NCI-H1694 (cell line): ENCODE measurements around the gene ZNF215.
"Not testable (repeated sequence)": the region's sequence is repeated elsewhere in the genome, so short reads cannot be mapped to it uniquely, and the experiment has no call there.

Experiments used
- DNase-seq: peaks from one replicate; lab custom pipeline; 2025; lab: John Stamatoyannopoulos, UW

Gene ZNF215

DNA sequence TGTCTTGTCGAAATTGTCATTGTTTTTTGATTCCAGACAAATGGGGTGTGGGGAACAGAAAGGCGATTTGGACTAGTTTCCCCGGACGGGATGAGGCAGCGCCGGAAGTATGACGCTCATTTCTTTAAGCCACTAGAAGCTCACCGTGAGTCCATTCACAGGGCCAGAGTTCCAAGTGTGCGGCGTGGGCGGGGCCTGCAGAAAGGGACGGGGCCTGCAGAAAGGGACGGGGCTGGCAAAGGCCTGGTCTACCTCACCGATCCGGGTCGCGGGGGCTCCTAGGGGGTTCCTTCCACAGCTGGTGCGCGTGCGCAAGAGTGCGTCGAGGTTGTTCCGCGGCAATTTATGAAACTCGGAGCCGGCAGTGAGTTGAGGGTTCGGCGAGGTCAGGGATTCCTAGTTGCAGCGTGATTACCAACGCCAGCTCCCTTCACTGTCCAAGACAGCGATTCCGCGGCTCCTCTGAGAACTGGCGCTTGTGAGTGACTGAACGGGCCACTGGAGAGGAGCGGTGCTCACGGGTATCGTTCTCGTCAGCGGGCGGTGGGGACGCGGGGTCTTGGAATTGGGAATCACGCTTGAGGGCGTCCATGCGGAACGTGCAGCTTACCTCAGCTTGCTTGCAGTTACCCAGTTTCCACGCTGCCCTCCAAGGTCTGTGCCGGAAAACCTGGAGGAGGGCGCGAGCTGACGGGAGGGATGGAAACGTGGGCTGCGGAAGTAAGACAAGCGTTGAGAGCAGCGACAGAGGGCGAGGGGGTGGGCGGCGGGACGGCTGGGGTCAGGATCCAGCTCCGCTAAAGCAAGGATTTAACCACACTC is at the start of gene ZNF215:
Gene ZNF215 (plus strand): TSS at position 219 of the 822 bp plus-strand sequence. CDS start 5,847 bp downstream, outside the sequence.
- DNase-seq: no peak

DNA sequence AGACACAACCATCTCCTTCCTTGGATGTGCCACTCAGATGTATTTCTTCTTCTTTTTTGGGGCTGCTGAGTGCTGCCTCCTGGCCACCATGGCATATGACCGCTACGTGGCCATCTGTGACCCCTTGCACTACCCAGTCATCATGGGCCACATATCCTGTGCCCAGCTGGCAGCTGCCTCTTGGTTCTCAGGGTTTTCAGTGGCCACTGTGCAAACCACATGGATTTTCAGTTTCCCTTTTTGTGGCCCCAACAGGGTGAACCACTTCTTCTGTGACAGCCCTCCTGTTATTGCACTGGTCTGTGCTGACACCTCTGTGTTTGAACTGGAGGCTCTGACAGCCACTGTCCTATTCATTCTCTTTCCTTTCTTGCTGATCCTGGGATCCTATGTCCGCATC is 49.3 kb upstream of the ZNF215 start:
- DNase-seq: no peak

DNA sequence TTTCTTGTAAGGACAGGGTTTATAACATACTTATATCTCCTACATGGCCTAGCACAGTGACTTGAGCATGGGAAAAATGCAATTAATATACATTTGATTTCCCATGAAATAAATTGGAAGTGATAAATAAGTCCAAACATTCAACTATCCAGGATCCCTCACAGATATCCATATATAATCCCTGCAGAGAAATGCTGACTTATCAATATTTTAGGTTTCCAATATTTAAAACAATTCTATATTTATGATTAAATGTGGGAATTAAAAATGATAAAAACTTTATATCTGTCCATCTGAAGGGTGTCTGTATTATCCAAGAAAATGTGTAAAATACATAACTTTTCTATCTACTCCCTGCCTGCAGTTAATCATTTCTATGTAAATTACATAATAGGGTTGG is 43.5 kb upstream of the ZNF215 start:
- DNase-seq: no peak

DNA sequence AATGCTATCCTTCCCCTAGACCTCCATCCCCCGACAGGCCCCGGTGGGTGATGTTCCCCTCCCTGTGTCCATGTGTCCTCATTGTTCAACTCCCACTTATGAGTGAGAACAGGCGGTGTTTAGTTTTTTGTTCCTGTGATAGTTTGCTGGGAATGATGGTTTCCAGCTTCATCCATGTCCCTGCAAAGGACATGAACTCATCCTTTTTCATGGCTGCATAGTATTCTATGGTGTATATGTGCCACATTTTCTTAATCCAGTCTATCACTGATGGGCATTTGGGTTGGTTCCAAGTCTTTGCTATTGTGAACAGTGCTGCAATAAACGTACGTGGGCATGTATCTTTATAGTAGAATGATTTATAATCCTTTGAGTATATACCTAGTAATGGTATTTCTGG is 38.5 kb upstream of the ZNF215 start:
- DNase-seq: not testable (repeated sequence)

DNA sequence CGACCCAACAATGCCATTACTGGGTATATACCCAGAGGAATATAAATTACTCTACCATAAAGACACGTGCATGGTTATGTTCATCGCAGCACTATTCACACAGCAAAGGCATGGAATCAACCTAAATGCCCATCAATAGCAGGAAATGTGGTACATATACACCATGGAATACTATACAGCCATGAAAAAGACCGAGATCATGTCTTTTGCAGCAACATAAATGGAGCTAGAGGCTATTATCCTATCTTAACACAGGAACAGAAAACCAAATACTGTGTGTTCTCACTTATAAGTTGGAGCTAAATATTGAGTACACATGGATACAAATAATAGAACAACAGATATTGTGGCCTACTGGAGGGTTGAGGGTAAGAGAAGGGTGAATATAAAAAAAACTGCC is 37.4 kb upstream of the ZNF215 start:
- no peak for DNase-seq

DNA sequence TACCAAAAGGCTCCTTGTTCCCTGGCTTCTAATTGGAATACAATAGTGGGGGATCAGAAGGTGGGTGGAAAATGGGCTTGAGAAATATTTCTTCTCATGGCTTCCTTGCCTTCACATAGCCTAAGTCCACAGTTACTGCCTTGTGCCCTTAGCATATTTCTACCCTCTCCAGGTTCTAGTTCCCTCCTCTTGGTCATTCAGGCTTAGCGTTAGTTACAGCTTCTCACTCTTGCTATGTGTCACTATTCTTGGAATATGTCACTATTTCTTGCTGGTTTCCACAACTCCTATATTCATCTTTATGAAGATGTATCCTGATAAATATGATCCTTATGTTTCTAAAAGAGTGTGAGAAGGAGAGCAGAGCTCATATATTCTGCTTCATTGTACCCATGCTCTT is 36.4 kb upstream of the ZNF215 start:
- no peak for DNase-seq

DNA sequence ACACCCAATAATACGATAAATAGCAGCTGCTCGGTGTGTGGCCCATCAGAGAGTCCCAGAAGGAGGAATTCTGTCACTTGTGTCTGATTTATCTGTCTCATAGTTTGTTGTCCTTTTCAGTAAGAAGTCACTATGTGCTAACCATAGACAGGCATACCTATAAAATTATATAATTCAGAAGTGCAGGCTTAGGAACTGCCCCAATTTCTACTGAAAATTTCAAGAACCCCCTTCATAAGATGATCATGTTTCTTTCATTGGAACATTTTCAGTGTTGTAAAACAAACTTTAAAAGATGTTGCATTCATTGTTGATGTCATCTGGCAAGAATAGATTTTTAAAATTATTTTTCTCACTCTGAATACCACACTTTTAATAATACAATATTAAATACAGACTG is 33.8 kb upstream of the ZNF215 start, which contains the start of gene OR2D2:
Gene OR2D2 (minus strand): TSS at position 101 of the 400 bp plus-strand sequence. CDS start 0 bp downstream, at position 101.
- no peak for DNase-seq

DNA sequence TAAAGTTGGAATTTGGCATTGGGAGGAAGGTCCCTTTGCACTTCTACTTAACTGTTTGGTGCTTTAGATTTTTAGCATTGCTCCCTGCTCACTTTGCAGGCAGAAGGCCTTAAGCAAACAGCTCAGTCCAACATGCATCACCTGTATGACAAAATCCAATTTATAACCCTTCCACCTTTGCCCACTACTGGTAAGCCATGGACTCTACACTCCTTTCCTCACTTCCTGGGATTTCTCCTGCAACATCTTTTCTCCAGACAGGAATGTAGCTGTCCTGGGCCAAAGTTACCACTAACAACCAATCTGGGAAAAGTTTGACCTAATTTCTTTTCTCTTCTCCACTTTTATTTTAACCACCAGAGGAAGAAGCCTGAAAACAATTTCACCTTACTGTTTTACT is 32.1 kb upstream of the ZNF215 start:
- no peak for DNase-seq

DNA sequence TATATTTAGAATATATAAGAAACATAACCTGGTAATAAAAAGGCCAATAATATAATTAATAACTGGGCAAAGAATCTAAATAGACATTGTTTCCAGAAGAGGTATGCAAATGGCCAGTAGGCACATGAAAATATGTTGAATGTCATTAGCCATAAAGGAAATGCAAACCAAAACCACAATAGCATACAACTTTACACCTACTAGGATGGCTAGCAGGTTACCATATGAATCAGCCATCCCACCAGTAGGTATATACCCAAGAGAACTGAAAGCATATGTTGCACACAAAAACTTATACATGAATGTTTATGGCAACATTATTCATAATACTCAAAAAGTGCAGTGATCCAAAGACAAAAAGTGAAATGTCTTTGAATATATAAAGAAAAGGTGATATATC is 31.2 kb upstream of the ZNF215 start:
- no peak for DNase-seq

DNA sequence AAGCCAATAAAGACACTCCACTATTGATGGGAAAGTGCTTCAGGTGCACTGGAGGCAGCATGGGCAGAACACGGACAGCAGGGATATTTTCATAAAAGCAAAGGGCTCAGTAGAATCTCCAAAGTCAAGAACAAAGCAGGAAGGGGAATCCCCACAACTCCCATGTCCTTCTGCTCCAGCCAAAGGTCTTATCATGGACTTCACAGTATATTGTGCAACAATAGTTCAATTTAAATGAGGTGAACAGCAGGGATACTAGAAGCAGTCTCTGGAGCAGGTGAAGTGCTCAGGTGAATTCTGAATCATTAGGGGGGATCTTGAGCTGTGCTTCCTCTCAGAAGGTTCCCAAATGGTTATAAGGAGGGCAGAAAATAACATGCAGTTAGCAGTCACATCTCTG is 27.3 kb upstream of the ZNF215 start:
- no peak for DNase-seq

DNA sequence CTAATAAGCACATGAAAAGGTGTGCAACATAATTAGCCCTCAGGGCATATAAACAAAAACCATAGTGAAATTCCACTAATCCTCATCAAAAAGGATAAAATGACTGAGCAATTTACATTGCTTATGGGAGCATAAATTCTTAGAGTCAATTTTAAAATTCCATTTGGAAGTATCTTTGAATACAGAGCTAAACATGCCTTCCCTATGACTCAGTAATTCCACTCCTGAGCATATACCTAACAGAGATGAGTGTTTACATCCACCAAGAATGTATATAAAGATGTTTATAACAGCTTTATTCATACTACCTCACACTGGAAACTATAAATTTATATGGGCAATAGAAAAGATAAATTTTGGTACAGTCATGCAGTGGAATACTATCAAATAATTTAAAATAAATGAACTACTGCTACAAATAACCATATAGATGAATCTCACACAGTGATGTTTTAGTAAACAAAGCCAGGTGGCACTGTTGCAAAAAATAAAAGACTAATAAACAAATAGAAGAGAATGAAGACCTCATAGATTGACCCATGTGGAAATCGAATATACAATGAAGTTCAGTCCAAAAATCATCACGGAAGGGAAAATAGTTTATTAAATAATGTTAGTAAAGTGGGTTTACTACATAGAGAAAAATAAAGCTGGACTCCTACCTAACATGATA is 25.8 kb upstream of the ZNF215 start:
- no peak for DNase-seq

DNA sequence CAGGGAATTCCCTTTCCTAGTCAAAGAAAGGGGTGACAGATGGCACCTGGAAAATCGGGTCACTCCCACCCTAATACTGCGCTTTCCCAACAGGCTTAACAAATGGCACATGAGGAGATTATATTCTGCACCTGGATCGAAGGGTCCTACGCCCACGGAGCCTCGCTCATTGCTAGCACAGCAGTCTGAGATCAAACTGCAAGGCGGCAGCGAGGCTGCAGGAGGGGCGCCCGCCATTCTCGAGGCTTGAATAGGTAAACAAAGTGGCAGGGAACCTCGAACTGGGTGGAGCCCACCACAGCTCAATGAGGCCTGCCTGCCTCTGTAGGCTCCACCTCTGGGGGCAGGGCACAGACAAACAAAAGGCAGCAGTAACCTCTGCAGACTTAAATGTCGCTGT is 21.4 kb upstream of the ZNF215 start:
- not testable (repeated sequence) for DNase-seq

DNA sequence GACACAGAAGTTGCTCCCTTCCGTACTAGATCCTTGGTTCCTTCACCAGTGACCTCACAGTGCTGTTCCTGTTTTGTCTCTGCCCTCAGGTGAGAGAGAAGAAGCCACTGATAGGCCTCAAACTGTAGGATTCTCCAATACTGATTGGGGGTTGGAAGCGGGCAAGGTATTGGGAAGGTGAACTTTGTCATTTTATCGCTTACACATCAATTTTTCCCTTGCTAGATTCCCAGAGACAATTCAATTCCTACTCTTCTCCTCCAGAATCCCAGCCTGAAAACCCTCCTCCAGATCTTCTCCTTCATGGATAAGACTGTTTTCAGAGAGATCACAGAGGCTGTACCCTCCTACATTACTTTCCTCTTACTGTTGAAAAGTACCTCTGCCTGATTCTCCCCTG is 14.8 kb upstream of the ZNF215 start:
- no peak for DNase-seq

DNA sequence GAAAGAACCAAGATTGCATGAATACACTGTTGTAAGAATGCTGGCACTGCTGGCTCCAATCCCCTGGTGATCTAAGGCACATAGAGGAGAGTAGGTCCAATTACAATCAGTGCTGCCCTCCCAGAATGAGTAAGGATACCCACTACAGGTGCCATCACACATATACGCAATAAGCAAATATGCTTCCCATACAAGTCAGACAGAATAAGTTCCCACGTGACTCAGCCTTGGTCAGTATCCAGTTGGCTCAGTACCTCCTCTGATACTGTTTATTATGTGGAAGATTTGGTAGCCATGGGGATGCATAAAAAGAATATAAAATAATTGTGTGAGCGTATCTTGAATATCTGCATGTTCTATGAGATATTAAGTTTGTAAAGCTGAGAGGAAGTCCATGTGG is 14.3 kb upstream of the ZNF215 start:
- no peak for DNase-seq

DNA sequence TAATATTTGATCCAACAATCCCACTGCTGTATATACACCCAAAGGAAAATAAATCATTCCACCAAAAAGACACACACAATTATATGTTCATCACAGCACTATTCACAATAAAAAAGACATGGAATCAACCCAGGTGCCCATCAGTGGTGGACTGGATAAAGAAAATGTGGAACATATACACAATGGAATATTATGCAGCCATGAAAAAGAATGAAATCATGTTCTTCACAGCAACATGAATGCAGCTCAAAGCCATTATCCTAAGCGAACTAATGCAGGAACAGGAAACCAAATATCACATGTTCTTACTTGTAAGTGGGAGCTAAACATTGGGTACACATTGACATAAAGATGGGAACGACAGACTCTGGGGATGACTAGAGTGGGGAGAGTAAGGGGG is 6.5 kb upstream of the ZNF215 start:
- DNase-seq: no peak

DNA sequence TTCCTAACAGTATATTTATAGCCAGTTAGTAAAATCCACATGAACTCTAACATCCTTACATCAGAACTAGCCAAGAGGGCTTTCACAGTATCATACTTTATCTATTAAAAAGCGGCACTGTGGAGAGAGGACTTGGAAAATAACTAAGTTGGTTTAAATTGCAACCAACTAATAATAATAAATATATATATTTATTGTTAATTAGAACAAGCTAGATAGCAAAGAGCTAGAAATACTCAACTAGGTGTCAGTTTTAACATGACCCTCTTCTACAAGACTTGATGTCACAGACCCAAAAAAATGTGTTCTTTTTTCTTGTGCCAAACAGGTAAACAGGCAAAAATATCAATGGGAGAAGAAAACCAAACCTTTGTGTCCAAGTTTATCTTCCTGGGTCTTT is 5.5 kb upstream of the ZNF215 start, which contains the start of gene OR2D3:
Gene OR2D3 (plus strand): TSS at position 301 of the 400 bp plus-strand sequence. CDS start 0 bp downstream, at position 301.
- DNase-seq: no peak

DNA sequence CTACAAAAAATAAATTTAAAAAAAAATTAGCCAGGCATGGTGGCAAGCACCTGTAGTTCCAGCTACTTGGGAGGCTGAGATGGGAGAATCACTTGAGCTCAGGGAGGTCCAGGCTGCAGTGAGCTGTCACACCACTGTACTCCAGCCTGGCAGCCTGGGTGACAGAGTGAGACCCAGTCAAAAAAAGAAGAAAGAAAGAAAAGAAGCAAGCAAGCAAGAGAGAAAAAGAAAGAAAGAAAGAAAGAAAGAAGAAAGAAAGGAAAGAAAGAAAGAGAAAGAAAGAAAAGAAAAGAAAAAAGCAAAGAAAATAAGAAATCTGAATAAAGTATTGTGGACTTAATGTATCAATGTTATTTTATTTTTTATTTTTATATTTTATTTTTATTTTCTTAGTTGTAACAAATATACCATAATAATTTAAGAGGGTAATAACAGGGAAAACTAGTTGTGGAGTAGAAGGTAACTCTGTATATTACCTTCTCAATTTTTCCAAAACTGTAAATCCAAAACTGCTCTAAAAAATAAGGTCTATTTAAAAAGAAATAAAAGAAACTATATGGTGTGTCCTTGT is 1.1 kb upstream of the ZNF215 start:
- DNase-seq: no peak

DNA sequence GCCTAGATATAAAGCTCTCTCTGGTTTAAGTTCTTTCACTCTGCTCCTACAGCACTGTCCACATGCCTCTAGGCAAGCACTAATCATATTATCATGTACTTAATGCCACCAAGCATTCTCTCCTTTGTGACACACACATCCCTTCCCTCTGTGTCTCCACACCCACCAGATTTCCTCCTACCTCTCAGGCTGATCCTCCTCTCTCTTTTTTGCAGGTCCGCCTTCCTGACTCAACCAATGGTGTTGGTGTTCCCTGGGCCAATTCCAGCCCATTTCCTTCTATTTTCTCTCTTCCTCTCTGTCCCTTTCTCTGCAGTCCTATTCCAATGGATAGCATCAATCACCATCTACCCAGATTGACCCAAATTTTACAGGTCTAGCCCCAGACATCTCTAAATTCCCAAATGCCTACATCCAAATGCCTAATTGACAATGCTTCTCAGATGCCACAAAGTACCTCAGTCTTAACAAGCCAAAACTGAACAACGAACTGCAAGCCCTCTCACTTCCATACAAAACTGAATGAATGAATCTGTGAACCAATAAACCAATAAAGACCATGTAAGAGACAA is 504 bp upstream of the ZNF215 start:
- DNase-seq: no peak

DNA sequence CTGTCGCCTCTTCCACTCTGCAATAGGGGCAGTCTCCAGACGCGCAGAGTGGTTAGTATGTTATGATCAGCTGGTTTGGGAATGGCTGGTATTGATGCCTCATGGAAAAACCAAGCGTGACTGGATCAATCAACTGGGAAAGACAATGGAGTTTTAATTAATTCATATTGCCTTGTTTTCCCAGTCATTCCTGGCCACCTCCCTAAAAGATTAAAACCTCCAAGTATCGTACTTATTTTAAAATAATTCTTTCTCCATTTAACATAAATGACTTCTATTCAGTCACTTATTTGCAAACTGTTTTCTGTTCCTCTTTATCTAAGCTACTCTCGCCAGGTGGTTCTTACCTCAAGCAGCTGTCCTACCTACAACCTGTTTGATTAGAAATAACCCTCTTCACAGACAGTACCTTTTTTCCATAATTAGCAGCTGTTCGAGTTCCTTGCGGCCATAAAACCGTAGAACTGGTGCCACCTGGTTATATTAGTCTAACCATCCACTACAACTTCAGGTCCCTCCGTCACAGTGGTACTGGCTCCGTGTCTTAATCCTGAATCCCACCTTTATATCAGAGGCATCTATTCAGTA is 898 bp downstream of the ZNF215 start:
- no peak for DNase-seq

DNA sequence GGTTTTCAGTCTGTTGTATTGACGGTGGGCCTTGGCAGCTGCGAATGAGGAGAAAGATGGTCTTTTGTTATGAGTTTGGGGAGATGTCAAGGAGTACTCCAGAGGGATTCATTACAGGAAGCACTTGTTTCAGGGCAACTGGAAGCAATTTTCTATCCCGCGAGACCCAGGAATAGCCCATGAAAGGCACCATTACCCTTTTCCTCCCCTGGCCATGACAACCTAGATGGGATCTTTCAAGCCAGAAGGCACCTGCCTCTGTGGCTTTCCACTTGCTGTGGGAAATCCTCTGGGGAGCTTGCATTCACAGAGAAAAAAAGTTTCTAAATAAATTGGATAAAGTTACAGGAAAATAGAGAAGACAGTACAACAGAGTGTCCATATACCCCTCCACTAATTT is 2.7 kb downstream of the ZNF215 start:
- no peak for DNase-seq

DNA sequence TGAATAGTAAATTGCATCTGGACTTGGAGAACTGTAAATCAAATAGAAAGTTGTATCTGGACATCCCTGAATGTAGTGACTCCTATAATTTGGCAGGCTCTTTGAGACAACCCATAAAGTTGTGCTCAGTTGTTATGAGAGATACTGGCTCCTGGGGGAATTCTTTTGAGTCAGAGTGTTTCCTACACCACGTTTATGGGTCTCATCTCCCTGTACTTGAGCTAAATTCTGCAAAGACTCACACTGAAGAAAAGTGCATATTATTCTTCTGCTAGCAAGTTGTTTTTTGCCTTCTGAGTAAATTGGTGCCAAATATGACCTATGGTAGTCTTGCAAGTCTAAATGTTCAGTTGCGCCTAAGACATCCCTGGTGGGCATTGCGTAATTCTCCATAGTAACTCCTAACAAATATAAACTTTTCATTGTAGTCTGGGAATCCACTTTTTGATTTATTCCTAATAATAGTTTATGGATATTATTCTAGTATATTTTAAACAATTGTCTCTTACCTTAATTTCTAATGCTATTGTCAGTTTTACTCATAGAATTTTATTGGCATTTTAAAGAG is 5.0 kb downstream of the ZNF215 start:
- DNase-seq: no peak

DNA sequence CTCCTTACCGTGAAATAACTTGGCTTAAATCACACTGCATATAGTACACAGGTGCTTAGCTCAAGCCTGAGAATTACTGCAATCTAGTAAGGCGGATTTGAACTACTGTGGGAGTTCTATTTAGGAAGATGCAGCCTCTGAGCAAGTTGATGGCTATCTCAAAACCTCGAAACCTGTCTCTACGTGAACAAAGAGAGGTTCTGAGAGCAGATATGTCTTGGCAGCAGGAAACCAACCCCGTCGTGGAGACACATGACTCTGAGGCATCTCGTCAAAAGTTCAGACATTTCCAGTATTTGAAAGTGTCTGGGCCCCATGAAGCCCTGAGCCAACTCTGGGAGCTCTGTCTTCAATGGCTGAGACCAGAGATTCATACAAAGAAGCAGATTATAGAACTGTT is 5.9 kb downstream of the ZNF215 start:
- no peak for DNase-seq
